IPS DF 6.9 (cell line): Measurements from ENCODE around the gene SEC14L1.
"Not testable (repeated sequence)": the region's sequence is repeated elsewhere in the genome, so short reads cannot be mapped to it uniquely, and the experiment has no call there.

Source experiments
- DNase-seq: peaks from one replicate; pipeline ENCODE4 v3.0.0-alpha.2; 2013; ENCODE audit warnings: low read depth, low spot score
- H3K27ac ChIP-seq: one replicate; pipeline ENCODE4 v1.5.1; 2013; ENCODE audit warnings: low read length, control low read depth
- H3K27me3 ChIP-seq: 2 replicates; pipeline ENCODE4 v1.6.1; 2013; ENCODE audit warnings: mild to moderate bottlenecking, low read length; ENCODE audit not compliant: control insufficient read depth, insufficient read depth
- H3K36me3 ChIP-seq: 2 replicates; pipeline ENCODE4 v1.6.1; 2013; ENCODE audit warnings: low read length; ENCODE audit not compliant: control insufficient read depth, insufficient read depth
- H3K4me1 ChIP-seq: 2 replicates; pipeline ENCODE4 v1.6.1; 2013; ENCODE audit warnings: low read length; ENCODE audit not compliant: control insufficient read depth, insufficient read depth
- H3K4me3 ChIP-seq: 2 replicates; pipeline ENCODE4 v1.5.1; 2013; ENCODE audit warnings: mild to moderate bottlenecking, low read length
- H3K9me3 ChIP-seq: 2 replicates; pipeline ENCODE4 v1.6.1; 2013; ENCODE audit warnings: low read length, inconsistent platforms; ENCODE audit not compliant: control insufficient read depth, insufficient read depth
- WGBS: extraction: QIAGEN DNeasy Blood & Tissue Kit; methylation state at CpG from one replicate; pipeline ENCODE4 v1.1.7; 2013; ENCODE audit warnings: mixed read lengths, missing lambda C conversion rate; ENCODE audit not compliant: insufficient read length, insufficient coverage; 5-methylcytosine and 5-hydroxymethylcytosine counted together

Gene SEC14L1

GRCh38 chr17:77105706-77106105, 35.1 kb upstream of the SEC14L1 start:
- DNase-seq = no peak
- H3K9me3 ChIP-seq = no peaks in the 10 kb centered on the region
- WGBS = no CpG with 5 or more reads among the region's 3 CpGs
- H3K27ac ChIP-seq = no peak overlapping the region
- no peaks in the 10 kb centered on the region for H3K36me3 ChIP-seq
- H3K27me3 ChIP-seq = no peaks in the 10 kb centered on the region
- H3K4me1 ChIP-seq = no peaks in the 10 kb centered on the region
- no peak overlapping the region for H3K4me3 ChIP-seq

GRCh38 chr17:77106874-77107358, 33.9 kb upstream of the SEC14L1 start:
- H3K9me3 ChIP-seq = no peaks in the 10 kb centered on the region
- H3K4me1 ChIP-seq = no peaks in the 10 kb centered on the region
- H3K27ac ChIP-seq = no peak overlapping the region
- WGBS = no CpG with 5 or more reads among the region's 8 CpGs
- no peak overlapping the region for H3K4me3 ChIP-seq
- no peaks in the 10 kb centered on the region for H3K27me3 ChIP-seq
- no peak for DNase-seq
- H3K36me3 ChIP-seq = no peaks in the 10 kb centered on the region

GRCh38 chr17:77107506-77108433, 33.0 kb upstream of the SEC14L1 start:
- no peak overlapping the region for H3K27ac ChIP-seq
- no peak overlapping the region for H3K4me3 ChIP-seq
- H3K4me1 ChIP-seq = no peaks in the 10 kb centered on the region
- H3K36me3 ChIP-seq = no peaks in the 10 kb centered on the region
- no peaks in the 10 kb centered on the region for H3K27me3 ChIP-seq
- no peaks in the 10 kb centered on the region for H3K9me3 ChIP-seq
- no peak for DNase-seq
- WGBS = no CpG with 5 or more reads among the region's 23 CpGs

- H3K4me3 ChIP-seq = no peak overlapping the region
- no peaks in the 10 kb centered on the region for H3K36me3 ChIP-seq
- H3K27ac ChIP-seq = no peak overlapping the region
- no peaks in the 10 kb centered on the region for H3K9me3 ChIP-seq
- no peak for DNase-seq
- H3K27me3 ChIP-seq = no peaks in the 10 kb centered on the region
- no peaks in the 10 kb centered on the region for H3K4me1 ChIP-seq
- no CpG with 5 or more reads among the region's 6 CpGs for WGBS
These were observed 31.5 kb upstream of the SEC14L1 start for GRCh38 chr17:77109159-77109759.

GRCh38 chr17:77109764-77110359, 30.9 kb upstream of the SEC14L1 start:
- no peaks in the 10 kb centered on the region for H3K36me3 ChIP-seq
- no peaks in the 10 kb centered on the region for H3K4me1 ChIP-seq
- WGBS = no CpG with 5 or more reads among the region's 7 CpGs
- no peaks in the 10 kb centered on the region for H3K9me3 ChIP-seq
- H3K27ac ChIP-seq = peak overlapping the region; percentile 38
- no peaks in the 10 kb centered on the region for H3K27me3 ChIP-seq
- no peak for DNase-seq
- H3K4me3 ChIP-seq = no peak overlapping the region

- H3K27ac ChIP-seq, H3K27me3 ChIP-seq, H3K36me3 ChIP-seq, DNase-seq, H3K4me1 ChIP-seq, H3K9me3 ChIP-seq, H3K4me3 ChIP-seq: not testable (repeated sequence)
- 100% methylated on average over 2 of the region's 11 CpGs for WGBS
These were observed 29.4 kb upstream of the SEC14L1 start for GRCh38 chr17:77111165-77111933.

- DNase-seq = no peak
These were observed 28.9 kb upstream of the SEC14L1 start for GRCh38 chr17:77111934-77112296.

GRCh38 chr17:77115510-77115909, 25.3 kb upstream of the SEC14L1 start:
- WGBS = no CpG with 5 or more reads among the region's 2 CpGs
- Histone ChIP-seq H3K4me1 (no peaks in the 10 kb centered on the region), H3K27me3 (no peaks in the 10 kb centered on the region), H3K27ac (no peak overlapping the region), H3K4me3 (no peak overlapping the region), H3K9me3 (no peaks in the 10 kb centered on the region), H3K36me3 (no peaks in the 10 kb centered on the region)
- DNase-seq = no peak

More at GRCh38 chr17:77111934-77112296, 28.9 kb upstream of the SEC14L1 start:
- Histone ChIP-seq H3K27me3 (no peaks in the 10 kb centered on the region), H3K9me3 (no peaks in the 10 kb centered on the region), H3K4me3 (no peak overlapping the region), H3K27ac (no peak overlapping the region), H3K36me3 (no peaks in the 10 kb centered on the region), H3K4me1 (no peaks in the 10 kb centered on the region)
- no CpG with 5 or more reads among the region's 5 CpGs for WGBS

GRCh38 chr17:77115947-77116346, 24.8 kb upstream of the SEC14L1 start:
- Histone ChIP-seq H3K36me3 (no peaks in the 10 kb centered on the region), H3K27me3 (no peaks in the 10 kb centered on the region), H3K4me3 (no peak overlapping the region), H3K9me3 (no peaks in the 10 kb centered on the region), H3K4me1 (no peaks in the 10 kb centered on the region), H3K27ac (no peak overlapping the region)
- no CpG with 5 or more reads among the region's 5 CpGs for WGBS
- DNase-seq = no peak

- WGBS = no CpG with 5 or more reads among the region's 3 CpGs
- Histone ChIP-seq H3K4me3 (no peak overlapping the region), H3K9me3 (no peaks in the 10 kb centered on the region), H3K27ac (no peak overlapping the region), H3K27me3 (no peaks in the 10 kb centered on the region), H3K4me1 (no peaks in the 10 kb centered on the region), H3K36me3 (no peaks in the 10 kb centered on the region)
- DNase-seq = no peak
These were observed 24.4 kb upstream of the SEC14L1 start for GRCh38 chr17:77116371-77116860.
